GM19025 (cell line): ENCODE measurements around the gene OR2V2.
A peak's percentile ranks its signal among the peaks of the same experiment; 100 is the strongest.
"Not testable (repeated sequence)": the region's sequence is repeated elsewhere in the genome, so short reads cannot be mapped to it uniquely, and the experiment has no call there.

Experiments
- ATAC-seq: cut with Tn5 transposase; IDR thresholded peaks from one replicate; pipeline ENCODE4 v1.9.1; 2021; ENCODE audit warnings: mild to moderate bottlenecking, low read depth, moderate library complexity; ENCODE audit not compliant: unreplicated experiment

OR2V2 gene

DNA sequence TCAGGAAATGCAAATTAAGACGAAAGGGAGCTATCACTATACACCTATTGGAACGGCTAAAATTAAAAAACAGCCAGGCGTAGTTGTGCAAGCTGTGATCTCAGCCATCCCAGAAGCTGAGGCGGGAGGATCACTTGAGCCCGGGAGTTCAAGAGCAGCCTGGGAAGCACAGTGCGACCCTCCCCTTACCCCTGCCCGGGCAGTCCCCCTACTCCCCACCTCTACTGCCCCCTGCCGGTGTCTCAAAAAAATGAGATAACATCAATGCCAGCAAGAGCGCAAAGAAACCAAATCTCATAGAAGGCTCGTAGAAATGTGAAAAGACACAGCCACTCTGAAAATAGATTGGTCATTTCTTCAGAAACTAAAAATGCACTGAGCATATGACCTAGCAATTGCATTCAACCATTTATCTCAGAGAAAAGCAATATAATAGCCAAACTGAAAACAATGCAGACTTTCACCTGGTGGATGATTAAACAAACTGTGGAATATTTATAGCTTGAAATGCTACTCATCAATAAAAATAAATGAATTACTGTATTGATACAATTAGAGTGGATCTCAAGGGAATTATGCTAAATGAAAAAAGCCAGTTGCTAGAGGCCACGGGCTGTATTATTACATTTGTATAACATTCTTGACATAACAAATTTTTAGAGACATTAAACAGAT lies 20.6 kb downstream of the OR2V2 start:
- ATAC-seq = no peak

GRCh38 chr5:181168595-181169118 lies 21.3 kb downstream of the OR2V2 start:
- no peak for ATAC-seq

DNA sequence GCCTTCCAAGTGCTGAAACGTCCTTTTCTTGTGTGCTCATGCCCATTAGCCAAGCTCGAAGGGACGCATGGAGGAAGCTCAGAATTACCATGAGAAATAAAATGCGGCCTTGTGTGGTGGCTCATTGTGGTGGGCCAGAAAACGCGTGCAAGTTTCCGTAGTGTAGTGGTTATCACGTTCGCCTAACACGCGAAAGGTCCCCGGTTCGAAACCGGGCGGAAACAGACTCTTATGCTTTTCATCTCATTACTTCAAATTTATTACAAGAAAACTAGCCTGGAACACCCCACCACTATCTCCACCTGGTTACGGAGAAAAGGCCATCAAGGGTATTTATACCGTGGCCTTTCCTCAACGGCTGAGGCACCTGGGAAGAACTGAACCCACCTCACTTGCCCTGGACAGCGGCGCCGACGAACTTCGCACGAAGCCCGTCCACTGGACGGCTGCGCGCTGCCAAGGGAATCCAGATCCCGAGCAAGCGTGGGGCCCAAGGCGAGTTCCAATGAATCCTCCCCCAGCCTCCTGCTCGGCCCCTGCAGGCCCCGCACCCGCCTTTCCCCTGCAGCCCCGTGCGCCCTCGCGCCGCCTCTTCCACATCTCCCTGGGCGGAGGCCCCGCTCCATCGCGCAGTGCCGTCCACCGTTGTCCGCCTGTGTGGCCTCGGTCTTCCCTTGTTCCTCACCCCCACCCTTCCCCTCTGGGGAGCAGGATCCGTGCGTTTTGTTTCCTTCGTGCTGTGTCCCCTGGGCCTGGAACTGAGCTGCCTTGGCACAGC lies 22.3 kb downstream of the OR2V2 start:
- not testable (repeated sequence) for ATAC-seq

DNA sequence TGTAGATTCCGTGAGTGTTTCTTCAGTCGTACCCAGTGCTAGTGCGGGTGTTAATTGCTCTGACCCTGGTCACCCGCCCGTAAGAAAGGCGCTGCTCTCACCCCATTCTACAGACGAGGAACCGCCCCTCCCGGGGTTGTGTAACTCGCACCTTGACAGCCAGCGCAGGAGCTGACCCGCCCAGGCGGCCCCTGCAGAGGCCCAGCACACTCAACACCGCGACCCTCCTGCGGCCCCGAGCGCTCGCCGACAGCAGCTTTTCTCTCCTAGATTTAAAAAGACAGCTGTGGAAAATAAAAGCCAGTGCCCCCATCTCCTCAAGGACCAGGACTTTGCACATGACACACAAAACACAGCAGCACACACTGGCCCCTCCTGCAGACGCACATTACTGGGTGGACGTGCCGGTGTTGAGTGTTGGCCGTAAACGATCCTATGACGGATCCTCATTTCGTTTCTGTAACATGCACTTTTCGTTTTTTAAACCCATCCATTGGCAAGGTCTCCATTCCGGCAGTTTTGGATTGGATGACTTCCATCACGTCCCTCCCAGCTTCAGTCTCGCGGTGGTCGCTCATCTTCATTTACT lies 22.9 kb downstream of the OR2V2 start:
- no peak for ATAC-seq

DNA sequence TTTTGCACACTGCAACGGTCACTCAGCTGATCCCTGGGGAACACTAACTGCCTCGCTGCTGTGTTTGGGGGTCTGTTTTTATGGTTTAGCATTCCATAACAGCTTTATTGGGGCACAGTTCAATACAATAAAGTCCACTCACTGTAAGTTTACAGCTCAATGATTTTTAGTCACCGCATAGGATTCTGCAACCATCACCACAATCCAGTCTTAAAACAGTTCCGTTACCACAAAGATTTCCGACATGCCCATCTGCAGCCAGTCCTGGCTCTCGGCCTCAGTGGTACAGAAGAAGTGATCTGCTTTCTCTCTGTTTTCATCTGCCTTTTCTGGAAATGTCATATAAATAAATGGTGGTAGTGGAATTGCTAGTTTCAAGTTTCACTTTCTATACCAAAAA lies 23.6 kb downstream of the OR2V2 start:
- no peak for ATAC-seq

GRCh38 chr5:181171782-181172181 lies 24.4 kb downstream of the OR2V2 start:
- no peak for ATAC-seq

DNA sequence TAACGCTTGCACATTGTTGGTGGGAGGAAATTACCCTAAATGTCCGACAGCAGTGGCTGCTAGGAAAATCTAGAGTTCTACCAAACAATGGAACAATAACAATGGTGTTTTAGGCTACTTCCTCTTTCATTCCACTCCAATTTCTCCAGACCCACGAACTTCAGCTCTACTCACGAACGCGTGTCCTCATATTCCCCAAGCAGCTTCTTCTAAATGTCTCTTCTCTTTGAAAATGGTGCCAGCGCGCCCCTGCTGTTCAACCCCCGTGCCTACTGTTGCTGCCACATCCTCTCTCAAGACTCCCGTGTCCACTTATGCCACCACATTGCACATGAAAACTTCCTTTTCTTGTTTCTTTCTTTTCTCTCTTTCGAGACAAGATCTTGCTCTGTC lies 25.6 kb downstream of the OR2V2 start:
- ATAC-seq = no peak

DNA sequence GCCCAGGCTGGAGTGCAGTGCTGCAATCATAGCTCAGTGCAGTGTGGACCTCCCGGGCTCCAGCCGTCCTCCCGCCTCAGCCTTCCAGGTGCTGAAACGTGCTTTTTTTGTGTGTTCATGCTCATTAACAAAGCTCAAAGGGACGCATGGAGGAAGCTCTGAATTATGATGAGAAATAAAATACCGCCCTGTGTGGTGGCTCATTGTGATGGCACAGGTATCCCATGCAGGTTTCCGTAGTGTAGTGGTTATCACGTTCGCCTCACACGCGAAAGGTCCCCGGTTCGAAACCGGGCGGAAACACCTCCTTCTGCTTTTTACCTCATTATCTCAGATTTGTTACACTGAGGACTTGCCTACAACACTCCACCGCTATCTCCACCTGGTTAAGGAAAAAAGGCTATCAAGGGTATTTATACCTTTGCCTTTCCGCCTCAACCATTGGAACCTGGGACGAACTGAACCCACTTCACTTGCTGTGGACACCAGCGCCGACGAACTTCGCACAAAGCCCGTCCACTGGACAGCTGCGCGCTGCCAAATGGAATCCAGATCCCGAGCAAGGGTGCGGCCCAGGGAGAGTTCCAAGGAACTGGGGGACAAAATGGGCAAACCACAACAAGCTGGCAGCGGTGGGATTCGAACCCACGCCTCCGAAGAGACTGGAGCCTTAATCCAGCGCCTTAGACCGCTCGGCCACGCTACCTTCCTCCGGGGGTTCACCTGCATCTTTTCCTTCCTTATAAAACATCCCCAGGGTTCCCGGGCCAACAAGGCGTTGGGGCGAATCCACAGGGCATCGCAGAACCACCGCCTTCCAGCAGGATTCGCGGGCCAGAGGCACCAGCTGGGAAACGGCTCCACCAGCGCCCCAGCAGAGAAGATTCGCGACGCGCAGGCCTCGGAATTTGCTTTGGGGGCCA lies 26.3 kb downstream of the OR2V2 start:
- ATAC-seq = peak; percentile 52

DNA sequence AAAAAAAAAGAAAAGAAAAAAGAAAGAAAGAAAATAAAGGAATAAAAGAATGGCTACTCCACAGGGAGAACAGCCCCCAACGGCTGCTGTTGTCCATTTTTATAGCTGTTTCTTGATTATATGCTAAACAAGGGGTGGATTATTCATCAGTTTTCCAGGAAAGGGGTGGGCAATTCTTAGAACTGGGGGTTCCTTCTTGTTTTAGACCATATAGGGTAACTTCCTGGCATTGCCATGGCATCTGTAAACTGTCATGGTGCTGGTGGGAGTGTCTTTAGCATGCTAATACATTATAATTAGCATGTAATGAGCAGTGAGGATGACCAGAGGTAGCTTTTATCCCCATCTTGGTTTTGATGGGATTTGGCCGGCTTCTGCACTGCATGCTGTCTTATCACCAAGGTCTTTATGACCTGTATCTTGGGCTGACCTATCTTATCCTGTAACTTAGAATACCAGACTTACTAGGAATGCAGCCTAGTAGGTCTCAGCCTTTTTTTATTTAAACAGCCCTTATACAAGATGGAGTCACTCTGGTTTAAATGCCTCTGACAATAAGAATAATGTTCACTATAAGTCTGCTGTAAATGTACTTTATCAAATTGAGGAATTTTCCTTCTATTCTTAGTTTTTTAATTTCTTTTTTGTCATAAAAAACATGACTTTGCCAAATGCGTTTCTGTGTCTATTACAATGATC lies 29.0 kb downstream of the OR2V2 start:
- ATAC-seq = no peak

GRCh38 chr5:181177559-181177958 lies 30.2 kb downstream of the OR2V2 start:
- ATAC-seq = not testable (repeated sequence)

- no peak for ATAC-seq
Observed at GRCh38 chr5:181181650-181182565, 34.5 kb downstream of the OR2V2 start.

GRCh38 chr5:181182651-181183050 lies 35.3 kb downstream of the OR2V2 start:
- no peak for ATAC-seq

DNA sequence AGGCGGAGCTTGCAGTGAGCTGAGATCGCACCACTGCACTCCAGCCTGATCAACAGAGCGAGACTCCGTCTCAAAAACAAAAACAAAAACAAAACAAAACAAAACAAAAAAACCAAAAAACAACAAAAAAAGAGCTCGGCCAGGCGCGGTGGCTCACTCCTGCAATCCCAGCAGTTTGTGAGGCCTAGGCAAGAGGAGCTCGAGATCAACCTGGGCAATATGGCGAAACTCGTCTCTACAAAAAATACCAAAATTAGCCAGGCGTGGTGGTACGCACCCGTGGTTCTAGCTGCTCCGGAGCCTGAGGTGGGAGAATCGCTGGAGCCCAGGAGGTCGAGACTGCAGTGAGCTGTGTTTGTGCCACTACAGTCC lies 37.4 kb downstream of the OR2V2 start:
- no peak for ATAC-seq

GRCh38 chr5:181185560-181185959 lies 38.2 kb downstream of the OR2V2 start:
- no peak for ATAC-seq

DNA sequence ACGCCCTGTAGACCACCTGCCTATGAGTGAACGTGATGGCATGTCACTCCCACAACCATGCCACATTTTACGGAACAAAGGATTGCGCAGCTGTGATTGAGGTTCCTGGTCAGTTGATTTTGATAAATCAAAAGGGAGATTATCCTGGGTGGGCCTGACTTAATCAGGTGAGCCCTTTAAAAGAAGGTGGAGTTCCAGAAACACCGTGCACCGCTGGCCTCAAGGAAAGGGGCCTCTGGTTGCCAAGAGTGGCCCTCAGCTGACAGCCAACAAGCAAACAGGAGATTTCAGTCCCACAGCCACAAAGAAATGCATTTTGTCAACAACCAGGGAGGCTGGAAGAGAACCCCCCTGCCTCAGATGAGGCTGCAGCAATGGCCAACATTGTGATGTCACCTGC lies 38.6 kb downstream of the OR2V2 start:
- no peak for ATAC-seq

- ATAC-seq = no peak
Observed at GRCh38 chr5:181186986-181187499, 39.7 kb downstream of the OR2V2 start.

DNA sequence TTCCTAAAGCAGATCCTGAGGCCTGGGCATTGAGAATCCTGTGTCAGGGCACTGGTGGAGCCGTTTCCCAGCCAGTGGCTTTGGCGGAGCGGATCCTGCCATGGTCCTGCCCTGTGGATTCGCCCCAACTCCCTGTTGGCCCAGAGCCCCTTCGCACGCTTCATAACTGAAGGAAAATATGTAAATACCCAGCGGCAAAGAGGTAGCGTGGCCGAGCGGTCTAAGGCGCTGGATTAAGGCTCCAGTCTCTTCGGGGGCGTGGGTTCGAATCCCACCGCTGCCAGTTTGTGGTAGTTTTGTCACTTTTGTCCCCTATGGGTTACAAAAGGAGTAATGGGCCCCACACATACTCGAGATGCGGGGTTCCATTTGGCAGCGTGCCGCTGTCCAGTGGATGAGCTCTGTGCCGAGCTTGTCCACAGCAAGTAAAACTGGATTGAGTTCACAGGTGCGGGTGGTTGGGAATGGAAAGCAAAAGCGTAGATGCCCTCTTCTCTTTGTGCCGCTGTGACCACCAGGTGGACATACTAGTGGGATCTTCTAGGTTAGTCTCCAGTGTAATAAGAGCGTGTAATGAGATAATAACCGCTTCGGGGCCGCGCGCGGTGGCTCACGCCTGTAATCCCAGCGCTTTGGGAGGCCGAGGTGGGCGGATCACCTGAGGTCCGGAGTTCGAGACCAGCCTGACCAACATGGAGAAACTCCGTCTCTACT lies 40.3 kb downstream of the OR2V2 start:
- no peak for ATAC-seq
